H9 (cell line): ENCODE measurements around the gene SYNRG. TPM values are rescaled to one million over a fixed set of nuclear protein-coding genes. Genes with fewer than 3 reads are reported as not detected.

Experiments
- DNase-seq: peaks from one replicate; pipeline ENCODE4 v3.0.0-alpha.2; 2017
- H2AFZ ChIP-seq: one replicate; pipeline ENCODE4 v1.6.1; 2013; ENCODE audit warnings: mild to moderate bottlenecking, low read length, control low read depth, moderate library complexity
- H2AK5ac ChIP-seq: 2 replicates; pipeline ENCODE4 v1.6.1; 2013; ENCODE audit warnings: low read length, control low read depth, mixed read lengths; ENCODE audit not compliant: insufficient read length
- H2BK120ac ChIP-seq: one replicate; pipeline ENCODE4 v1.6.1; 2013; ENCODE audit warnings: low read depth, mild to moderate bottlenecking, low read length, control low read depth, inconsistent platforms; ENCODE audit not compliant: poor library complexity, severe bottlenecking
- H2BK12ac ChIP-seq: 2 replicates; pipeline ENCODE4 v1.6.1; 2013; ENCODE audit warnings: low read length, control low read depth, mixed read lengths, low read depth; ENCODE audit not compliant: insufficient read length
- H2BK15ac ChIP-seq: 2 replicates; pipeline ENCODE4 v1.6.1; 2013; ENCODE audit warnings: low read depth, low read length, control low read depth
- H2BK20ac ChIP-seq: one replicate; pipeline ENCODE4 v1.6.1; 2013; ENCODE audit warnings: low read depth, mild to moderate bottlenecking, low read length, control low read depth, inconsistent platforms; ENCODE audit not compliant: poor library complexity, severe bottlenecking
- H2BK5ac ChIP-seq: 2 replicates; pipeline ENCODE4 v1.6.1; 2013; ENCODE audit warnings: low read length, control low read depth, mixed read lengths; ENCODE audit not compliant: insufficient read length
- H3K14ac ChIP-seq: 2 replicates; pipeline ENCODE4 v1.6.1; 2013; ENCODE audit warnings: low read length, control low read depth; ENCODE audit not compliant: insufficient read depth
- H3K18ac ChIP-seq: 2 replicates; pipeline ENCODE4 v1.6.1; 2013; ENCODE audit warnings: low read depth, mild to moderate bottlenecking, mixed read lengths, low read length, control low read depth; ENCODE audit not compliant: insufficient read length
- H3K23ac ChIP-seq: 2 replicates; pipeline ENCODE4 v1.6.1; 2013; ENCODE audit warnings: low read length, control low read depth, mixed read lengths, low read depth; ENCODE audit not compliant: insufficient read length
- H3K23me2 ChIP-seq: 2 replicates; pipeline ENCODE4 v1.6.1; 2013; ENCODE audit warnings: low read depth, mild to moderate bottlenecking, mixed read lengths, low read length, control low read depth; ENCODE audit not compliant: insufficient read length, poor library complexity, severe bottlenecking
- H3K27ac ChIP-seq: 2 replicates; pipeline ENCODE4 v1.5.1; 2013; ENCODE audit warnings: low read length, control low read depth, mixed read lengths, low read depth; ENCODE audit not compliant: insufficient read length
- H3K27me3 ChIP-seq: 2 replicates; pipeline ENCODE4 v1.6.1; 2013; ENCODE audit warnings: low read length, control low read depth, inconsistent platforms; ENCODE audit not compliant: insufficient read depth
- H3K4ac ChIP-seq: 2 replicates; pipeline ENCODE4 v1.6.1; 2013; ENCODE audit warnings: low read depth, mild to moderate bottlenecking, control low read depth, inconsistent platforms, low read length, moderate library complexity
- H3K4me1 ChIP-seq: 2 replicates; pipeline ENCODE4 v1.6.1; 2013; ENCODE audit warnings: low read length, control low read depth, inconsistent platforms; ENCODE audit not compliant: insufficient read depth
- H3K4me2 ChIP-seq: 2 replicates; pipeline ENCODE4 v1.6.1; 2013; ENCODE audit warnings: low read length, control low read depth, mixed read lengths; ENCODE audit not compliant: insufficient read length, insufficient read depth
- H3K56ac ChIP-seq: 2 replicates; pipeline ENCODE4 v1.6.1; 2013; ENCODE audit warnings: low read depth, mild to moderate bottlenecking, mixed read lengths, low read length, control low read depth; ENCODE audit not compliant: insufficient read length
- H3K79me1 ChIP-seq: 2 replicates; pipeline ENCODE4 v1.6.1; 2013; ENCODE audit warnings: low read depth, mild to moderate bottlenecking, moderate library complexity, low read length, control low read depth, inconsistent platforms; ENCODE audit not compliant: insufficient read depth, poor library complexity, severe bottlenecking
- H3K79me2 ChIP-seq: 2 replicates; pipeline ENCODE4 v1.6.1; 2013; ENCODE audit warnings: low read length, control low read depth, inconsistent platforms; ENCODE audit not compliant: insufficient read depth
- H3K9ac ChIP-seq: 2 replicates; pipeline ENCODE4 v1.6.1; 2013; ENCODE audit warnings: low read length, control low read depth, mixed read lengths; ENCODE audit not compliant: insufficient read length; ENCODE audit errors: extremely low read depth
- H3K9me3 ChIP-seq: one replicate; pipeline ENCODE4 v1.6.1; 2013; ENCODE audit warnings: low read depth, low read length, inconsistent platforms; ENCODE audit not compliant: control insufficient read depth
- H3T11ph ChIP-seq: one replicate; pipeline ENCODE4 v1.6.1; 2013; ENCODE audit warnings: mild to moderate bottlenecking, low read length, control low read depth, inconsistent platforms
- H4K20me1 ChIP-seq: one replicate; pipeline ENCODE4 v1.6.1; 2013; ENCODE audit not compliant: control insufficient read depth, insufficient read length, insufficient read depth
- H4K5ac ChIP-seq: 2 replicates; pipeline ENCODE4 v1.6.1; 2013; ENCODE audit warnings: low read depth, mild to moderate bottlenecking, mixed read lengths, low read length, control low read depth; ENCODE audit not compliant: insufficient read length
- H4K8ac ChIP-seq: replicated peaks from 2 replicates; pipeline ENCODE4 v1.6.1; 2013; ENCODE audit warnings: low read length, control low read depth, mixed read lengths, low read depth; ENCODE audit not compliant: insufficient read length
- H4K91ac ChIP-seq: 2 replicates; pipeline ENCODE4 v1.6.1; 2013; ENCODE audit warnings: low read depth, mild to moderate bottlenecking, moderate library complexity, mixed read lengths, low read length, control low read depth; ENCODE audit not compliant: insufficient read length
- H3K27ac Mint-ChIP-seq, 3 experiments: 2 replicates in 2 of 3; 3 replicates in 1 of 3; pipeline ENCODE4 v1.8.0; 2020 to 2021; ENCODE audit warnings: mixed read lengths in 3 of 3, mild to moderate bottlenecking in 1 of 3, moderate library complexity in 1 of 3
- H3K27me3 Mint-ChIP-seq: 2 replicates; pipeline ENCODE4 v1.8.0; 2021; ENCODE audit warnings: low read depth, mild to moderate bottlenecking, moderate library complexity, mixed read lengths
- H3K36me3 Mint-ChIP-seq, 3 experiments: 2 replicates in 2 of 3; 3 replicates in 1 of 3; pipeline ENCODE4 v1.8.0; 2020 to 2021; ENCODE audit warnings: low read depth in 3 of 3, mixed read lengths in 3 of 3; ENCODE audit not compliant: insufficient read depth in 1 of 3
- H3K4me1 Mint-ChIP-seq, 2 experiments: 2 replicates each; pipeline ENCODE4 v1.8.0; 2020; ENCODE audit warnings: mixed read lengths in 2 of 2
- H3K4me3 Mint-ChIP-seq, 2 experiments: 2 replicates in 1 of 2; 3 replicates in 1 of 2; pipeline ENCODE4 v1.8.0; 2020 to 2021; ENCODE audit warnings: mild to moderate bottlenecking in 2 of 2, mixed read lengths in 2 of 2, moderate library complexity in 1 of 2
- H3K9me3 Mint-ChIP-seq, 2 experiments: 2 replicates in 1 of 2; 3 replicates in 1 of 2; pipeline ENCODE4 v1.8.0; 2020; ENCODE audit warnings: mild to moderate bottlenecking in 2 of 2, mixed read lengths in 2 of 2, moderate library complexity in 1 of 2
- CTCF ChIP-seq: fragments of 200-600 bp; sonication (generic); conservative IDR thresholded peaks from 3 replicates; pipeline ENCODE4 v1.8.0; 2021; ENCODE audit warnings: antibody characterized with exemption, mild to moderate bottlenecking
- WGBS: extraction: QIAGEN DNeasy Blood & Tissue Kit; methylation state at CpG from one replicate; pipeline ENCODE4 v1.1.7; 2013; ENCODE audit warnings: missing lambda C conversion rate, low lambda C conversion rate, mixed read lengths; ENCODE audit not compliant: insufficient read length; ENCODE audit errors: extremely low coverage; 5-methylcytosine and 5-hydroxymethylcytosine counted together
- total RNA-seq: library from RNA; stranded (reverse); gene quantifications from 2 replicates; pipeline ENCODE4 v1.2.1, GENCODE V29; 2021

The SYNRG gene
- total RNA-seq, 1 experiment from 2014 or later, result 30.5 TPM

DNA sequence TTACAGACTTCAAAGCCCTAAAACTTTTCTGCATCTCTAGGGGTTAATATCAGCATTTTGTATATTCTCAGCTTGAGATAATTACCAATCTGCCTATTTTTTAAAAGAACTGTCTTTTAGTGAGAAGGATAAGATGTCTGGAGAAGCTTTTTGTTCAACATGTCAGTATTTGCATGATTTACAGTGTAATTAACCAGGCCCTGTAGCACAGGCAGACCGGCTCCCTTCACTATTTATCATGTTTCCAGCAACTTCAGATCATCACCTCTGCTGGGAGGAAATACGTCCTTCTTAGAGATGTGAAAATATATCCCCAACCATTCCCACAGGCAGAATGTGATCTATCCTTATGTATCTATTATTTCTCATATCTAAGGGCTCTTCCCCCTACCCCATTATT lies 42.6 kb upstream of the SYNRG start:
- Histone ChIP-seq H3K4me2 (no peak overlapping the region), H3K18ac (no peak overlapping the region), H3K23ac (no peak overlapping the region), H3K79me1 (no peaks in the 10 kb centered on the region), H3K4ac (no peak overlapping the region), H2BK12ac (no peak overlapping the region), H2AK5ac (no peak overlapping the region), H3K56ac (no peak overlapping the region), H3T11ph (no peak overlapping the region), H3K14ac (no peak overlapping the region), H4K91ac (no peak overlapping the region), H3K9me3 (no peaks in the 10 kb centered on the region), H2BK120ac (no peak overlapping the region), H3K4me1 (no peaks in the 10 kb centered on the region), H3K79me2 (no peaks in the 10 kb centered on the region), H2BK20ac (no peak overlapping the region), H2BK5ac (no peak overlapping the region), H2AFZ (no peak overlapping the region), H3K23me2 (no peaks in the 10 kb centered on the region), H3K9ac (no peak overlapping the region), H3K27ac (no peak overlapping the region), H4K5ac (no peak overlapping the region), H4K20me1 (no peaks in the 10 kb centered on the region), H4K8ac (no peak overlapping the region), H3K27me3 (no peaks in the 10 kb centered on the region), H2BK15ac (no peak overlapping the region)
- Mint-ChIP-seq H3K4me1 (no peaks in the 10 kb centered on the region), H3K27ac (no peak overlapping the region), H3K36me3 (no peaks in the 10 kb centered on the region), H3K4me3 (no peak overlapping the region), H3K9me3 (no peaks in the 10 kb centered on the region), H3K27me3 (peaks cover 23% of the 10 kb centered on the region)
- WGBS, result no CpG with 5 or more reads among the region's 2 CpGs
- no peak for TF ChIP-seq CTCF
- no peak for DNase-seq
